SK-N-SH (cell line): ENCODE measurements around the gene TFEB.

Source experiments
- CHD2 ChIP-seq: fragments of 150-350 bp; IDR thresholded peaks from 2 replicates; pipeline ENCODE4 v1.6.1; 2018; ENCODE audit warnings: low read length; ENCODE audit not compliant: partially characterized antibody
- CTCF ChIP-seq: fragments of 200-600 bp; sonication (generic); IDR thresholded peaks from 2 replicates; pipeline ENCODE4 v1.6.1; 2017; ENCODE audit warnings: antibody characterized with exemption, mild to moderate bottlenecking, moderate library complexity
- EP300 ChIP-seq, 2 experiments: IDR thresholded peaks; 2 replicates each; pipeline versions ENCODE4 v1.4.0 to v1.6.1; 2012; ENCODE audit warnings: borderline replicate concordance in 1 of 2, low read depth in 1 of 2, low read length in 1 of 2
- POLR2AphosphoS5 ChIP-seq: IDR thresholded peaks from 2 replicates; pipeline ENCODE4 v1.6.1; 2012; ENCODE audit warnings: low read depth, low read length
- RAD21 ChIP-seq: IDR thresholded peaks from 2 replicates; pipeline ENCODE4 v1.6.1; 2012; ENCODE audit warnings: mild to moderate bottlenecking, low read length
- RXRA ChIP-seq: IDR thresholded peaks from 2 replicates; pipeline ENCODE4 v1.4.0; 2012; ENCODE audit warnings: low read depth, mild to moderate bottlenecking, borderline replicate concordance
- YY1 ChIP-seq: IDR thresholded peaks from 2 replicates; pipeline ENCODE4 v1.4.0; 2012; ENCODE audit warnings: low read depth, mild to moderate bottlenecking
- TF ChIP-seq, protein P1 (sequence below): fragments of 150-350 bp; IDR thresholded peaks from 2 replicates; pipeline ENCODE4 v1.6.1; 2017; ENCODE audit warnings: antibody characterized with exemption, low read length, low read depth, borderline replicate concordance
- TF ChIP-seq, protein P2 (sequence below): IDR thresholded peaks from 2 replicates; pipeline ENCODE4 v1.4.0; 2012; ENCODE audit warnings: low read depth

- TF ChIP-seq, protein P1, sequence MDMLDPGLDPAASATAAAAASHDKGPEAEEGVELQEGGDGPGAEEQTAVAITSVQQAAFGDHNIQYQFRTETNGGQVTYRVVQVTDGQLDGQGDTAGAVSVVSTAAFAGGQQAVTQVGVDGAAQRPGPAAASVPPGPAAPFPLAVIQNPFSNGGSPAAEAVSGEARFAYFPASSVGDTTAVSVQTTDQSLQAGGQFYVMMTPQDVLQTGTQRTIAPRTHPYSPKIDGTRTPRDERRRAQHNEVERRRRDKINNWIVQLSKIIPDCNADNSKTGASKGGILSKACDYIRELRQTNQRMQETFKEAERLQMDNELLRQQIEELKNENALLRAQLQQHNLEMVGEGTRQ: no peak
- TF ChIP-seq CTCF (no peak), RXRA (no peak), CHD2 (no peak), POLR2AphosphoS5 (no peak), EP300 (IDR thresholded peaks at IDR 0.05; ENCODE audit: borderline replicate concordance in 1 of 2, low read depth in 1 of 2, low read length in 1 of 2) (no peak), YY1 (no peak), RAD21 (no peak)
- TF ChIP-seq, protein P2, sequence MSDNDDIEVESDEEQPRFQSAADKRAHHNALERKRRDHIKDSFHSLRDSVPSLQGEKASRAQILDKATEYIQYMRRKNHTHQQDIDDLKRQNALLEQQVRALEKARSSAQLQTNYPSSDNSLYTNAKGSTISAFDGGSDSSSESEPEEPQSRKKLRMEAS: no peak
These were observed 28.1 kb upstream of the TFEB start for GRCh38 chr6:41763470-41763869.
